Peyer's patch (tissue), 4 donors: ENCODE data around the gene CCDC89. TPM values are rescaled to one million over a fixed set of nuclear protein-coding genes. Genes with fewer than 3 reads are reported as not detected.

Experiments
- DNase-seq, 3 donors: peaks; one replicate each; pipeline ENCODE4 v3.0.0-alpha.2; 2017 to 2019
- H3K27ac ChIP-seq, 4 donors: fragments of 200-600 bp; sonication (generic); one replicate each; pipeline ENCODE4 v1.5.1; 2016 to 2019
- H3K27me3 ChIP-seq, 2 donors: fragments of 200-600 bp; sonication (generic); one replicate each; pipeline ENCODE4 v1.5.1; 2019
- H3K36me3 ChIP-seq, 3 donors: fragments of 200-600 bp; sonication (generic); one replicate each; pipeline ENCODE4 v1.5.1; 2016 to 2019
- H3K4me1 ChIP-seq, 4 donors: fragments of 200-600 bp; sonication (generic); one replicate each; pipeline ENCODE4 v1.5.1; 2016 to 2019
- H3K4me3 ChIP-seq, 4 donors: fragments of 200-600 bp; sonication (generic); 1 replicate in 3 of 4; 2 replicates in 1 of 4; pipeline ENCODE4 v1.5.1; 2016 to 2019; ENCODE audit warnings: mild to moderate bottlenecking in 1 of 4
- H3K9me3 ChIP-seq, 4 donors: fragments of 200-600 bp; sonication (generic); one replicate each; pipeline ENCODE4 v1.5.1; 2016 to 2019; ENCODE audit warnings: mild to moderate bottlenecking in 1 of 4
- POLR2A ChIP-seq, 2 donors: fragments of 450-650 bp; IDR thresholded peaks; one replicate each; pipeline ENCODE4 v1.5.1; 2017; ENCODE audit warnings: antibody characterized with exemption in 2 of 2, mild to moderate bottlenecking in 2 of 2, moderate library complexity in 2 of 2
- total RNA-seq, 4 donors: library from RNA; depleted of rRNA; stranded (reverse); fragments of >200 nt; gene quantifications; one replicate each; pipeline ENCODE4 v1.1.0, GENCODE V29; 2016
- TF ChIP-seq, protein P1 (sequence below), 6 experiments: fragments of 450-650 bp in 4 of 6; fragments of 200-600 bp in 2 of 6; sonication (generic) in 1 of 6; IDR thresholded peaks; one replicate each; pipeline ENCODE4 v1.5.1; 2017 to 2019; ENCODE audit warnings: antibody characterized with exemption in 6 of 6, mild to moderate bottlenecking in 3 of 6, moderate library complexity in 1 of 6

Gene CCDC89
- total RNA-seq, 4 donors from 2014 or later = 2.5 to 14.0 (median 7.7) TPM

DNA sequence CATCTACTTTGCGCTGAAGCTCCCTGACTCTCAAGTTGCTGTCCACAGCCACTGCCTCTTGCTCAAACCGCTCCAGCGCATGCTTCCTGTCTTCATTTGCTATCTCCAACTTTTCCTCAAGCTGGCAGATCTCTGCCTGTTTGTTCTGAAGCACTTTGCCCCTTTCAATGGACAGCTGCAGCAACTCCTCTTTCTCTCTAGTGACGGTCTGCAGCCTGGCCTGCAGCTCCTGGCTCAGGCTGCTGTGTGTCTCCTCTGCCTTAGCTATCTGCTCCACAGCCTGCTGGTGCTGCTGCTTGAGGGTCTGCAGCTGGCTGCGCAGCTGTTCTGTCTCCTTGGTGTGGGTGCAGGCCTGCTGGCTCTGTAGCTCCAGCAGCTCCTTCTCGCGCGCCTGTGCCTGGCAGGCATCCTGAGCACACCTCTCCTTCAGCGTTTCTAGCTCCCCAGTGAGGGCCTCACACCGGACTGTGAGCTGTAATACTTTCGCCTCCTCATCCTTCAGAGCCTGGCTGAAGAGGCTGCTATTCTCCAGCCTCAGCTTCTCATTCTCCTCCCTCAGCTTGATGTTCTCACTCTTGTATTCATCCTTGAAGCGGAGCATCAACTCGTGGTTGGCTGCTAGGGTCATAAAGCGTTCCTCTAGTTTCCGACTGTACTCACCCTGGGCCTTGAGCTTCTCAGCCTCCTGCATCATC, 723 bp downstream of the CCDC89 start:
- Histone ChIP-seq H3K9me3 (no peaks in the 10 kb centered on the region), H3K27ac (peak overlapping the region; percentile 8 to 70 (median 26)), H3K4me3 (peak overlapping the region in 1 of 4 donors; percentile 38), H3K36me3 (no peaks in the 10 kb centered on the region), H3K27me3 (no peaks in the 10 kb centered on the region), H3K4me1 (peaks cover 0 to 14% (median 0%) of the 10 kb centered on the region in 4 donors)
- DNase-seq = peak in 1 of 3 donors; percentile 42
- TF ChIP-seq, protein P1, sequence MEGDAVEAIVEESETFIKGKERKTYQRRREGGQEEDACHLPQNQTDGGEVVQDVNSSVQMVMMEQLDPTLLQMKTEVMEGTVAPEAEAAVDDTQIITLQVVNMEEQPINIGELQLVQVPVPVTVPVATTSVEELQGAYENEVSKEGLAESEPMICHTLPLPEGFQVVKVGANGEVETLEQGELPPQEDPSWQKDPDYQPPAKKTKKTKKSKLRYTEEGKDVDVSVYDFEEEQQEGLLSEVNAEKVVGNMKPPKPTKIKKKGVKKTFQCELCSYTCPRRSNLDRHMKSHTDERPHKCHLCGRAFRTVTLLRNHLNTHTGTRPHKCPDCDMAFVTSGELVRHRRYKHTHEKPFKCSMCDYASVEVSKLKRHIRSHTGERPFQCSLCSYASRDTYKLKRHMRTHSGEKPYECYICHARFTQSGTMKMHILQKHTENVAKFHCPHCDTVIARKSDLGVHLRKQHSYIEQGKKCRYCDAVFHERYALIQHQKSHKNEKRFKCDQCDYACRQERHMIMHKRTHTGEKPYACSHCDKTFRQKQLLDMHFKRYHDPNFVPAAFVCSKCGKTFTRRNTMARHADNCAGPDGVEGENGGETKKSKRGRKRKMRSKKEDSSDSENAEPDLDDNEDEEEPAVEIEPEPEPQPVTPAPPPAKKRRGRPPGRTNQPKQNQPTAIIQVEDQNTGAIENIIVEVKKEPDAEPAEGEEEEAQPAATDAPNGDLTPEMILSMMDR (IDR thresholded peaks at IDR 0.05) = no peak
- TF ChIP-seq POLR2A (IDR thresholded peaks at IDR 0.05) = no peak

DNA sequence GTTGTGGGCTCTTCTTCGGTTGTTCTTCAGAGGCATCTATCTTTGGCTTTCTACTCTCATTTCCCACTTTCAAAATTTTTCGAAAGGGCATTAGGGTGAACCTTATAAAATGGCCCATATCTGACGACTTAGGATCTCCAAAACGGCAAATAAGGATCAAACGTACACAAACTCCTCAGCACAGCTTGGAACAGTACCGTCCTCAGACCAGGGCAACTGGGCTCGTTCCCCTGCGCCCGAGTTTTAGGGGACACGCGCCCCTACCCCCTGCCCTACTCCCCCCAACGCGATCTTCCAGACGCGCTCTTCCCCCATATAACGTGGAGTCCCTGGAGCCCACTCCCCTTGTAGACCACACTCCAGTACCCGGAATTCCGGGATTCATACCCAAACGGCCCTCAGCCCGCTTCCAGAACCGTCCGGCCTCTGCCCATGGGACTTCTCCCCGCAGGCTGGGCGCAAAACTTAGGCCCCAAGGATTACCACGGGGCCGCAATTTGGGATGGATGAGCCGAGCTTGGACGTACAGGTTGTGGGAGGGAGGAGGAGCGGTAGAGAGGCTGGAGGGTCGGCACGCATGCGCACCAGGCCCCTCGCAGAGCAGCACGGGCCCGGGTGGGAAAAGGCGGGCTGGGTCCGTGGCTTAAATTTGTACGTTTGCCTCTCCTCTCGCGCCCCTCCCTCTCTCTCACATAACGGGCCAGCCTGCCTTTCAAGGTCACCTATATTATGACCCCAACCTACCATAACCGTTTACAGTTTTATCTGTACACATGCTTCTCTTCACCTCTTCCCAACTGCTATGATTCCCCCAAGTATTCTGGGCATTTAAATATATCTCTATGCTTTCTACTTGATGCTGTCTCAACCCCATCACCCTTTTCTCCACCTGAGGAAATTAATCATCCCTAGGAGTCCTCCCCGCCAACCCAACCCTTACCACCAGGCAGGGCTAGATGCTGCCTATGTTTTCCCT, 3.4 kb downstream of the CCDC89 start:
- peak overlapping the region in 3 of 4 donors; percentile 34 to 63 (median 34) for H3K27ac ChIP-seq
- H3K9me3 ChIP-seq = no peaks in the 10 kb centered on the region
- peak; percentile 51 to 68 (median 60) for DNase-seq
- TF ChIP-seq POLR2A (IDR thresholded peaks at IDR 0.05) = no peak
- TF ChIP-seq, protein P1 (IDR thresholded peaks at IDR 0.05) = no peak
- H3K27me3 ChIP-seq = no peaks in the 10 kb centered on the region
- no peaks in the 10 kb centered on the region for H3K36me3 ChIP-seq
- H3K4me1 ChIP-seq = peaks cover 0 to 14% (median 0%) of the 10 kb centered on the region in 4 donors
- H3K4me3 ChIP-seq = peak overlapping the region; percentile 48 to 53 (median 50)

DNA sequence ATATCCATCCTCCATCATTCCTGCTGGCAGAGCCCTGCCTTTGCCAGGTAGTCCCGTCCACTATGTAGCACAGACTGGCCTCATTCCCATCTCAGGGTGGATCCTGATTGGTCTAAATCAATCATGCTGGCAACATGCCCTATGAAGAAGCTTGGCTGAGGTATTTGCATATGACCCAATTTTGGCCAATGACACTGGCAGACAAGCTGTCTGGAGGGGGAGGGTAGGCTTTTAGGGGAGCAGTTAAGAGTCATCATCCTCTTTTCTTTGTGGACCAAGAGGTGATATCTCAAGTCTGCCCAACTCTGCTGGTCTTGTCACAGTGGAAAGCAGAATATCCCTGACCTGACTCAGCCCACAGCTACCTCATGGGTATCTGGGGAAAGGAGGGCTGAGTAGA, 5.1 kb downstream of the CCDC89 start:
- Histone ChIP-seq H3K27me3 (no peaks in the 10 kb centered on the region), H3K4me3 (no peak overlapping the region), H3K4me1 (peaks cover 0 to 14% (median 0%) of the 10 kb centered on the region in 4 donors), H3K36me3 (no peaks in the 10 kb centered on the region), H3K27ac (no peak overlapping the region), H3K9me3 (no peaks in the 10 kb centered on the region)
- TF ChIP-seq, protein P1 (IDR thresholded peaks at IDR 0.05) = no peak
- TF ChIP-seq POLR2A (IDR thresholded peaks at IDR 0.05) = no peak
- no peak for DNase-seq

DNA sequence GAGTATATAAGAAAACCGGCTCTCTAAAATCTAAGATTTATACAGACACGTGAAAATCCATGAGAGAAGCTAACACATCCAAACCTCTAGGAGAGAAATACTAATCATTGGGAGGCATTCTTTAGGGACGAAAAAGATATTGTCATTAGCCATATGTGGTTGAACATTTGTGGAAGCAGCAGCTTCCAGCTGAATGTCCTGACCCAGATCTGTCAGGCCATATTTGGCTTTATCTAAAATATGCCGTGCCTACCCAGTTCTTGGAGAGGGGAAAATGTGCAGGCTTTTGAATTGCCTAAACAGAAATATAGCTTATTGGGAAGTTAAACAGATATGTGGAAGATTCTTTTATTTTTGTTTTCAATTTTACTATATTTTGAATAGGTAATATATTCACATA, 6.4 kb downstream of the CCDC89 start:
- TF ChIP-seq, protein P1 (IDR thresholded peaks at IDR 0.05) = no peak
- TF ChIP-seq POLR2A (IDR thresholded peaks at IDR 0.05) = no peak
- H3K4me1 ChIP-seq = peaks cover 0 to 5% (median 0%) of the 10 kb centered on the region in 4 donors
- H3K4me3 ChIP-seq = no peak overlapping the region
- DNase-seq = no peak
- H3K36me3 ChIP-seq = no peaks in the 10 kb centered on the region
- no peaks in the 10 kb centered on the region for H3K27me3 ChIP-seq
- H3K9me3 ChIP-seq = no peaks in the 10 kb centered on the region
- no peak overlapping the region for H3K27ac ChIP-seq

DNA sequence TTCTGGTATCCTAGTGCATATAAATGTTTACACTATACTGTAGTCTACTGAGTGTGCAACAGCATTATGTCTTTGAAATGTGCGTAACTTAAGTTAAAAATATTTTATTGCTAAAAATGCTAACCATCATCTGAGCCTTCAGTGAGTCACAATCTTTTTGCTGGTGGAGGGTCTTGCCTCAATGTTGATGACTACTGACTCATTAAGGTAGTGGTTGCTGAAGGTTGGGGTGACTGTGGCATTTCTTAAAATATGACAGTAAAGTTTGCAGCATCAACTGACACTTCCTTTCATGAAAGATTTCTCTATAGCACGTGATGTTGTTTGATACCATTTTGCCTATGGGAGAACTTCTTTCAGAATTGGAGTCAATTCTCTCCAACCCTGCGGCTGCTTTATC, 12.6 kb downstream of the CCDC89 start:
- Histone ChIP-seq H3K4me3 (no peak overlapping the region), H3K4me1 (no peaks in the 10 kb centered on the region), H3K9me3 (no peaks in the 10 kb centered on the region), H3K27me3 (no peaks in the 10 kb centered on the region), H3K27ac (no peak overlapping the region), H3K36me3 (no peaks in the 10 kb centered on the region)
- TF ChIP-seq, protein P1 (IDR thresholded peaks at IDR 0.05) = no peak
- TF ChIP-seq POLR2A (IDR thresholded peaks at IDR 0.05) = no peak
- no peak for DNase-seq
